HPDE6-E6E7 (cell line): ENCODE results near the gene CCL13.
"Not testable (repeated sequence)": the region's sequence is repeated elsewhere in the genome, so short reads cannot be mapped to it uniquely, and the experiment has no call there.

Experiments used
- DNase-seq: peaks from one replicate; pipeline ENCODE4 v3.0.0; 2011; ENCODE audit warnings: missing footprints; ENCODE audit errors: extremely low spot score

CCL13 gene

DNA sequence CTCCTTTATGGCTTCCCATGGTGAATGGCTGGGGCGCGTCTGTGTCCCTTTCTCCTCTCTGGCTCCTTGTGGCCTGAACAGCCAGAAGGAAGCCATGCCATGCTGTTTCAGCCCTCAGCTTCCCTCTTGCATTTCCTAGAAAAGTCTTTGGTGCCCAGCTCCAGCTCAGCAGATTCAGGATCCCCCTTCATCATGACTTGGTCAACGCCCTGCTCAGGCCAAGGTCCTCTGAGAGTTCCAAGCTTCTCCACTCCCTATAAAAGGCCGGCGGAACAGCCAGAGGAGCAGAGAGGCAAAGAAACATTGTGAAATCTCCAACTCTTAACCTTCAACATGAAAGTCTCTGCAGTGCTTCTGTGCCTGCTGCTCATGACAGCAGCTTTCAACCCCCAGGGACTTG is at the start of gene CCL13:
CCL13 (plus strand) TSS at position 287 of the 400 bp plus-strand sequence; CDS start at position 334, 47 bp downstream.
- DNase-seq: no peak

DNA sequence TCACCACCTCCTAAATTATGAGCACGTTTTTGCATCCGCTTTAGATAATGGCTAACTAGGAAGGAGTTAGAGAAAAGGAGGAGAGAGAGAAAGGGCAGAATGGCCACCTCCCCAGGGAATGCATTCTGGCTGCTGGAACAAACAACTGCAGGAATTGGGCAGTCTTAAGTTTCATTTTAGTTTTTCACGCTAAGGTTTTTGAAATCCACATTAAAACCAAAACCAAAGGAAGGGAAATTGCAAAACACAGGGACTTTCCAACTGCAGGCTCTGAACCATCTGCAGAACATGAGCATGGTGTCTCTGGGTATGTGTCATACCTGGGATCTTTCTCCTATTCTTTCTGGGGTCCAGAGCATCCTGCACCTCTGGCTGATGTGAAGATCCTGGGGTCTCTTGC is 49.2 kb upstream of the CCL13 start:
- no peak for DNase-seq

DNA sequence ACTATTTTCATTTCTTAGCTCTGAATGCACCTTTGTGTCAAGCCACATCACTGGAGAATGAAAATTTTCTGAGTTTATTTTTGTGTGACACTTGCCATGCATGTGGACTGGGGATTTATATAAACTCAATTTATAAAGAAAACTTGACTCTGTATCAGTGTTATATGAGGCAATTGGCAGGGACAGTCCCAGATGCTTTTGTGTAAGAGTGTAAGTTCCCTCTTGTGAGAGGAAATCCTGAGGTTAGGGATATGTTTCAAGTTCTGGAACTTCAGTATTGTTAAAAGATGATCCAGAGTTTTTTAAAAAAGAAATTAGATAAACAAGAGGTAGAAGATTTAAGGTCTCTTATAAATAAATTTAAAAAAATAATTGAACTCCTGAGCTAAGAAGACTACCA is 47.9 kb upstream of the CCL13 start:
- DNase-seq: no peak

DNA sequence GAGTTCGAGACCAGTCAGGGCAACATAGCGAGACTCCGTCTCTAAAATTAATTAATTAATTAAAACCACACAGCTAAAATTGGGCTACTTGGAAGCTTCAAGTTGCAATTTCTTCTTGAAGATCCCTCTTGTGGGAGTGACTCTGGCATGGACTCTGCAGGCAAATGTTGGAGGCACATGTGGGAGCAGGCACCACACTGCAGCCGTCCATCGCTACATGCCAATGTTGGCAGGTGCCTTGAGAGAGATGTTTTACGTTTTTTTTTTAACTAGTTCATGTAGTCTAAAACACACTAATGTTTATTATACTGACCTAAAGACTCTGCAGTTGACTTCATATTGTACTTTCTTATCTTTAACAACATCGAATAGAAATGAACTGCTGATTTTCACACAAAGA is 45.0 kb upstream of the CCL13 start:
- no peak for DNase-seq

DNA sequence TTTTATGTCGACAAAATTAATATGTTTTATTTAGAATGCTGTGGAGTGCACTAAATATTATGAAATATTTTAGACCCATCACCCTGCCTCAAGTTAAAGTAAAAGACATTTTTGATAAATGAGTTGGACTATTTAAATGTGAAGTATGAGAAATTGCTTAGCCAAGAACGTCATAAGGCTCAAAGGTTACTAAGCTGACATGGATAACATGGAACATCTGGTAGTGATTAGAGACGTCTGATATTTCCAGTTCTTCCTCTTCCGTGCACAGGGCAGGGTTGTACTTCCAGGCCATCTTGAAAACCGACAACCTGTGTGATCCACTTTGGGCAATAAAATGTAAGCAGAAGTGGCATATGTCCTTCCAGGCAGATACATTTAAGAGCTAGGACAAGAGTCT is 44.2 kb upstream of the CCL13 start:
- DNase-seq: no peak

DNA sequence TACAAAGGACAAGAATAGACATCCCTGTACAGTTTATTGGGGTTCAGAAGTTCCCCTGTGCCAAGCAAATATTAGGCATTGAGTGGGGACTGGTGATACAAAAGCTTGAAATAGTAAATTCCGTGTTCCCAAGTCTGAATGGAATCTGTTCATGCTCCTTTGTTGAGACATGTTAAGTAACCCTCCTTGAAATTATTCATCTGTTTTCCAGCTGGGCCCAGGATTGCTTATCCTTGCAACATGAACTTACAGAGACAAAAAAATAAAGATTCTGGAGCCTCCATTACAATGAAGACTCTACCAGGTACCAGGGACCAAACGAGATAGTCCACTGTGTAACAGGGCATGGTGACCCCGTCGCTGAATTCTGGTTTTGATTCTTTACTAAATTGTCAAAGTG is 43.1 kb upstream of the CCL13 start:
- no peak for DNase-seq

DNA sequence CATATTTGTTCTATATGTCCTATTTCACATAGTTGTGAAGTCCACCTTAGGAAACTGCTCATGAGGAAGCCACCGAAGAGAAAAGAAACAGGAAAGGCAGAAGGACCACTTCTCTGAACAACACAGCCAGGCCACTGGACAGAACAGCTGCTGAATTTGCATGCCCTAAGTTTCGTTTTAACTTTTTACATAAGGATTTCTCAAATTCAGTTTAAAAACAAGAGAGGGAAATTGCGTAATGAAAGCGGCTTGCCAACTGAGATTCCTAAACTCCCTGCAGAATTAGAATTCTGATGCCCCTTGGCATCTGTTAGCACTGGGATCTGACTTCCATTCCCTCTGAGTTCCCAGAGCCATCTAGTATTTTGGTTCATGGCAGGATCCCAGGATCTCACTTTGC is 42.0 kb upstream of the CCL13 start:
- no peak for DNase-seq

DNA sequence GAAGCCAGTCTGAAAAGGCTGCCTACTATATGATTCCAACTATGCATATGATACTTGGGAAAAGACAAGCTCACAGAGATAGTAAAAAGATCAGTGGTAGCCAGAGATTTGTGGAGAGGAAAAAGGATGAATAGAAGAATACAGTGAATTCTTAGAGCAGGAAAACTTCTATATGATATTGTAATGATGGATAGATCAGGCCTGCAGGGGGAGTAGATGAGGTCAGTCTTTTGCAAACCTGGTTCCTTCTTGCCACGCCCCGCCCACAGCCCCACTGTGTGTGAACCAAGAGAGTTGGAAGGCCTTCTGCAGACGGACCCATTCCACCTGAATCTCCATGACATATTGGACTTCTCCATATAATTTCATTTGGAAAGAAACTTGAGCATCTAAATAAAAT is 37.8 kb upstream of the CCL13 start:
- no peak for DNase-seq

DNA sequence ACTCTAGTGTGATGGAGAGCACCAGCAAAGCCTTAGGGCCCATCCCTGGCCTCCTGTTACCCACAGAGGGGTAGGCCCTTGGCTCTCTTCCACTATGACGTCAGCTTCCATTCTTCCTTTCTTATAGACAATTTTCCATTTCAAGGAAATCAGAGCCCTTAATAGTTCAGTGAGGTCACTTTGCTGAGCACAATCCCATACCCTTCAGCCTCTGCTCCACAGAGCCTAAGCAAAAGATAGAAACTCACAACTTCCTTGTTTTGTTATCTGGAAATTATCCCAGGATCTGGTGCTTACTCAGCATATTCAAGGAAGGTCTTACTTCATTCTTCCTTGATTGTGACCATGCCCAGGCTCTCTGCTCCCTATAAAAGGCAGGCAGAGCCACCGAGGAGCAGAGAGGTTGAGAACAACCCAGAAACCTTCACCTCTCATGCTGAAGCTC is 37.2 kb upstream of the CCL13 start, which contains the start of gene CCL8:
CCL8 (plus strand) TSS at position 397 of the 445 bp plus-strand sequence. CDS start 67 bp downstream, outside the sequence.
- DNase-seq: no peak

DNA sequence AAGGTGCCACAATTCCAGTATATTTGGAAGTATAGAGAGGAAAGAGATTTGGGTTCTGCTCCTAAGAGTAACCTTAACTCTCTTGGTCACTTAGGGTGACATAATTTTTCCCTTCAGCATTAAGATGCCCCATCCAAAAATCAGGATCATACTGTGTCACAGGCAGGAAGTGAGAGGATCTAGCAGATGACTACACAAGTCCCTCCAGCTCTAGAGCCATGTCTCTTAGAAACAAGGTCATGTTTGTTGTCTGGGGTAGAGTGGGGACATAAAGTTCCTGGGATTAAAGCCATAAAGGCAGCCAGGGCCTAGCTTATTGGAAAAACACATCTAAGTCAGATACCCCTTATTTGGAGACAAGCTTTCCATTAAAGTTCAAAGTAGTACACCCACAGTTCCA is 34.3 kb upstream of the CCL13 start:
- no peak for DNase-seq

- not testable (repeated sequence) for DNase-seq
Measured at GRCh38 chr17:34327580-34327979, 28.7 kb upstream of the CCL13 start.

GRCh38 chr17:34337701-34338100 is 18.6 kb upstream of the CCL13 start:
- DNase-seq: no peak

DNA sequence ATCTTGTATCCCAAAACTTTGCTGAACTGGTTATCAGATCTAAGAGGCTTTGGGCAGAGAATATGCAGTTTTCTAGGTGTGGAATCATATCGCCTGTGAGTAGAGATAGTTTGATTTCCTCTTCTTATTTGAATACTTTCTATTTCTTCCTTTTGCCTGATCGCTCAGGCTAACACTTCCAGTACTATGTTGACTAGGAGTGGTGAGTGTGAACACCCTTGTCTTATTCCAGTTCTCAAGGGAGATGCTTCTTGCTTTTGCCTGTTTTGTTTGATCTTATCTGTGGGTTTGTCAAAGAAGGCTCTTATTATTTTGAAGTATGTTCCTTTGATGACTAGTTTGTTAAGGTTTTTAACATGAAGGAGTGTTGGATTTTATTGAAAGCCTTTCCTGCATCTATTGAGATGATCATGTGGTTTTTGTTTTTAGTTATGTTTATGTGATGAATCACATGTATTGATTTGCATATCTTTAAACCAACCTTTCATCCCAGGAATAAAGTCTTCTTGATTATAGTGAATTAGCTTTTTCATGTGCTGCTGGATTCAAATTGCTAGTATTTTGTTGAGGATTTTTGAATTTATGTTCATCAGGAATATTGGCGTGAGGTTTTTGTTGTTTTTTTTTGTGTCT is 17.0 kb upstream of the CCL13 start:
- DNase-seq: no peak

DNA sequence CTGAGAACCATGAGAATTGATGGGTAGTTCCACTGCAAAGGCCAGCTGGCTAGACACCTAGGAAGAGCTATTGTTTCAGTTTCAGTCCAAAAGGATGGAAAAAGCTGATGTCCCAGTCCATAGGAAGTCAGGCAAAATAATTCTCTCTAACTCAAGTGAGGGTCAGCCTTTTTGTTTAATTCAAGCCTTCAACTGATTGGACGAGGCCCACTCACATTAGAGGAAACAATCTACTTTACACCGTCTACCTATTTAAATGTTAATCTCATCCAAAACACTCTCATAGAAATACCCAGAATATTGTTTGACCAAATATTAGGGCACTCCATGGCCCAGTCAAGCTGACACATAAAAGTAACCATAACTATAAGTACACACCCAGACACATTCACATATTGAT is 14.4 kb upstream of the CCL13 start:
- no peak for DNase-seq

DNA sequence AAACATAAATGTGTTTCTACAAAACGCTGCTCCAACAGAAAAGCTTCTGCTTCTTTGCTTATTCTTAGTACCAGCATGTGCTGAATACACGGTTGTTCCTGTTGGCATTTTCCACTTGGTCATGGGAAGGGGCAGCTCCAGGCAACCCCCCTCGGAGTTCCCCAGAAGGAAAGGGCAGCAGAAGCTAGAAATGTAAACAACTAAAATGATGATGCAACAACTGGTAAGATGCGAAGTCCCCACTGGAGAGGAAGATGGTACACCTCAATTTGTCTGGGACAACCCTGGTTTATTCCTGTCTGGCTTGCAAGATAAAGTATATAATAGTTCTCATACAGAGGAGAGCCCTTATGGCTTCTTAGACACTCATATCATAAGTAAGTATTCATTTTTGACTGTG is 9.2 kb upstream of the CCL13 start:
- no peak for DNase-seq

DNA sequence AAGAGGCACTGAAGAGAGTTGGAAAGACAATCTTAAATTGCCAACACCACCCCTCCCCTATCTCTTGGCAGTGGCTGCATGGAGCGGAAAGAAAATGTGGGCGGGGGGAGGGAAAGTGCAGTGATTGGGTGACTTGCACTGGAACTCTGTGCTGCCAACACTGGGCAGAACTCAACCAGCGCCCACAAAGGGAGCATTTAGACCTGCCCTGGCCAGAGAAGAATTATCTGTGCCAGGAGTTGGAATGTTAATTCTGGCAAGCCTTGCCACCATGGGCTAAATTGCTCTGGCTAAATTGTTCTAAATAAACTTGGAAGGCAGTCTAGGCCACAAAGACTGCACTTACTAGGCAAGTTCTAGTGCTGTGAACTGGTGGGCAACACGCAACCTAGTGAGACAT is 6.5 kb upstream of the CCL13 start:
- DNase-seq: no peak

DNA sequence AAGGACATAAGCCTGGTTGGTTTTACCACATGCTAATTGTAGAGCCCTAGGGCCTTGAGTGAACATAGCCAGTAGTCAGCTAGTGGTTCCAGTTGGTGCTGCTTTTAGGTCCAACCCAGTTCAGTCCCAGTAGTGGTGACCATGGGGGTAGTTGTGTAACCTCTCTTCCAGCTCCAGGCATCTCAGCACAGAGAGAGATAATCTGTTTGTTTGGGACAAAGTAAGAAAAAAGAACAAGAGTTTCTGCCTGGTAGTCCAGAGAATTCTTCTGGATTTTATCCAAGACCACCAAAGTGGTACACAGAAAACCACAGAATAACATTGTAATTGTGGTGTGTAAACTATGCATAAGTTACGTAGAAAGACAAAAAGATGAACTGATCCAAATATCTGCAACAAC is 5.2 kb upstream of the CCL13 start:
- no peak for DNase-seq

DNA sequence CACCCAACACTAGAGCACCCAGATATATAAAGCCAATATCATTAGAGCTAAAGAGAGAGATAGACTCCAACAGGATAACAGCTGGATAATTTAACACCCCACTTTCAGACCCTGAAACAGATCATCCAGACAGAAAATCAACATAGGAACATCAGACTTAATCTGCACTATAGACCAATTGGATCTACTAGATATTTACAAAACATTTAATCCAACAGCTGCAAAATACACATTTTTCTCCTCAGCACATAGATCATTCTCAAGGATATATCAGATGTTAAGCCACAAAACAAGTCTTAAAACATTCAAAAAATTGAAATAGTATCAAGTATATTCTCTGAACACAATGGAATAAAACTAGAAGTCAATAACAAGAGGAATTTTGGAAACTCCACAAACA is 4.1 kb upstream of the CCL13 start:
- no peak for DNase-seq

GRCh38 chr17:34354637-34355036 is 1.6 kb upstream of the CCL13 start:
- DNase-seq: no peak

DNA sequence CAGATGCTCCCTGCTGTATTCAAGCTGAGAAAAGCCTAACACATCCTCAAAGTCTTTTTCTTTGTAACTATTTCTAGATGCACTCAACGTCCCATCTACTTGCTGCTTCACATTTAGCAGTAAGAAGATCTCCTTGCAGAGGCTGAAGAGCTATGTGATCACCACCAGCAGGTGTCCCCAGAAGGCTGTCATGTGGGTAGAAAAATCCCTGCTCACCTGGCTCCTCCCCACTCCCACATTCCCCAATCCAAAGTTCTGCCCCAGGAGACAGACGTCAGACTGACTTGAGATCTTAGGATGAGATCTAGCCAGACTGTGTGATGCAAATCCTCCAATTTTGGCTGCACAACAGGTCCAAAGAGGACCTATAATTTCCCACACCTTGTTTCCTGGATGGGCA is 1.1 kb downstream of the CCL13 start:
- no peak for DNase-seq

GRCh38 chr17:34358631-34359030 is 2.4 kb downstream of the CCL13 start:
- no peak for DNase-seq

DNA sequence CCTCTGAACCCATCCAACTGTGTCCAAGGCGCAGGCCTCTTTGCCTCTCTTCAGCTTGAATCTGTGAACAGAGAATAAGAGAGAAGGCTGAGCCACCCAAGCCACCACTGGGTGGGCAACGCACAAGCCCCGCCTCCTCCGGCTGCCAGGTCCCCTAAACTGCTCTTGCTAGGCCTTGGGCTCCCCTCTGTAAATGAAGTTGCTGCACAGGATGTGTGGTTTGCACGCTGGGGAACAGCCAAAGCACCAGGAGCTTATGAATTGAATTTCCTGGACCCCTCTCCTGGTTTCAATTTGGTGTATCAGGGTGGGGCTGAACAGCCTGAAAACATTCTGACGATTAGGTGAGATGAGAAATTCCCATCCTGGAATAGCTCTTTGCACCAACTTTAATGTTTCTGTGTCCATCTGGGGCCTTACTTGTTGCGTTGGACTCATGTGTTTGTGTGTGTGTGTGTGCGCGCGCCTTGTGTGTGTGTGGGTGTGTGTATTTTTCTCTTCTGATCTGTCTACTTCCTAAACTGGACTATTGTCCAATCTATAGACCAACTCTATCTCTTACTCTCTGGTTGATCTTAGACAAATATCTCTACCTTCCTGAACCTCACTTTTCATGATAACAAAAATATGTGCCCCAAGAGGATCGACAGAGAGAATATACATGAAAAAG is 4.5 kb downstream of the CCL13 start:
- no peak for DNase-seq

- peak; percentile 70 for DNase-seq
Measured at GRCh38 chr17:34361478-34362061, 5.3 kb downstream of the CCL13 start.
